Peyer's patch (tissue), 4 donors: Measurements from ENCODE around the gene RASGRP2.

Experiments
- CTCF ChIP-seq, 6 experiments: fragments of 450-650 bp in 4 of 6; fragments of 200-600 bp in 2 of 6; sonication (generic) in 1 of 6; IDR thresholded peaks; one replicate each; pipeline ENCODE4 v1.5.1; 2017 to 2019; ENCODE audit warnings: antibody characterized with exemption in 6 of 6, mild to moderate bottlenecking in 3 of 6, moderate library complexity in 1 of 6
- POLR2A ChIP-seq, 2 donors: fragments of 450-650 bp; IDR thresholded peaks; one replicate each; pipeline ENCODE4 v1.5.1; 2017; ENCODE audit warnings: antibody characterized with exemption in 2 of 2, mild to moderate bottlenecking in 2 of 2, moderate library complexity in 2 of 2

GRCh38 chr11:64751580-64751979 lies 7.6 kb upstream of the RASGRP2 start:
- TF ChIP-seq POLR2A (IDR thresholded peaks at IDR 0.05) = no peak
- TF ChIP-seq CTCF (IDR thresholded peaks at IDR 0.05) = no peak
